GM21360 (cell line): Measurements from ENCODE around the gene SLC6A3.

Source experiments
- ATAC-seq: cut with Tn5 transposase; IDR thresholded peaks from one replicate; pipeline ENCODE4 v1.9.1; 2021; ENCODE audit warnings: mild to moderate bottlenecking, moderate library complexity; ENCODE audit not compliant: unreplicated experiment

The SLC6A3 gene

GRCh38 chr5:1357946-1358725 is 87.1 kb downstream of the SLC6A3 start:
- no peak for ATAC-seq

GRCh38 chr5:1356873-1357787 is 88.1 kb downstream of the SLC6A3 start:
- no peak for ATAC-seq

GRCh38 chr5:1354576-1354975 is 90.7 kb downstream of the SLC6A3 start:
- ATAC-seq = no peak

GRCh38 chr5:1352231-1353219 is 92.7 kb downstream of the SLC6A3 start:
- ATAC-seq = no peak

- ATAC-seq = no peak
Measured at GRCh38 chr5:1351156-1351555, 94.1 kb downstream of the SLC6A3 start.

- no peak for ATAC-seq
Measured at GRCh38 chr5:1349246-1349645, 96.0 kb downstream of the SLC6A3 start.

- ATAC-seq = no peak
Measured at GRCh38 chr5:1348986-1349245, 96.3 kb downstream of the SLC6A3 start.

- ATAC-seq = no peak
Measured at GRCh38 chr5:1347571-1347970, 97.7 kb downstream of the SLC6A3 start.

GRCh38 chr5:1346627-1347440 is 98.4 kb downstream of the SLC6A3 start:
- no peak for ATAC-seq

- no peak for ATAC-seq
Measured at GRCh38 chr5:1345876-1346626, 99.2 kb downstream of the SLC6A3 start.

GRCh38 chr5:1344975-1345838 is 100.0 kb downstream of the SLC6A3 start, which contains the start of gene CLPTM1L:
Gene CLPTM1L, minus strand, starts transcription at chr5:1345099. Its CDS starts 258 bp downstream, at chr5:1344841.
- peak; percentile 73 for ATAC-seq

GRCh38 chr5:1343931-1344901 is 101.0 kb downstream of the SLC6A3 start:
- ATAC-seq = peak; percentile 5

GRCh38 chr5:1343315-1343751 is 101.9 kb downstream of the SLC6A3 start:
- ATAC-seq = no peak
